ENCODE data around the gene CEP19. TPM values are rescaled to one million over a fixed set of nuclear protein-coding genes. Genes with fewer than 3 reads are reported as not detected.
"Not testable (repeated sequence)": the region's sequence is repeated elsewhere in the genome, so short reads cannot be mapped to it uniquely, and the experiment has no call there.

Gene CEP19
- total RNA-seq, 4 donors from 2014 or later: 0.62 to 4.1 (median 1.4) TPM

DNA sequence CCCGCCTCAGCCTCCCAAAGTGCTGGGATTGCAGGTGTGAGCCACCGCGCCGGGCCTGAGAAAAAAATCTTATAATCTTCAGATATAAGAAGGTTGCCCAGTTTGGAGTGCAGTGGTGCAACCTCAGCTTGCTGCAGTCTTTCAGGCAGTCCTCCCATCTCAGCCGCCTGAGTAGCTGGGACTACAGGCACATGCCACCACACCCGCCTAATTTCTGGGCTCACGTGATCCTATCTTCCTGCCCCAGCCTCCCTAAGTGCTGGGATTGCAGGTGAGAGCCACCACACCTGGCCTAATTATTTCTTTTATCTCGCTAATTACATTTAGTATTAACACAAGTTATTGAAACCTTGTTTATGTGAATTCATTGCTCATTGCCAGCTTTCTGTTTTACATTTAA is 41.2 kb upstream of the CEP19 start:
- in situ Hi-C loops (cut with MboI; ENCODE audit: low sequenced_read_pairs in 4 of 4) (no loop called here), intact Hi-C loops (cut with DNase I; ENCODE audit: low total_unique reads) (no loop called here)
- DNase-seq: no peak
- H3K36me3 ChIP-seq: peaks cover 0 to 5% of the 10 kb centered on the region in 2 donors
- H3K9me3 ChIP-seq: no peaks in the 10 kb centered on the region
- H3K4me1 ChIP-seq: peaks cover 3 to 21% of the 10 kb centered on the region in 2 donors
- TF ChIP-seq CTCF (IDR thresholded peaks at IDR 0.05 in 4 of 5, conservative IDR thresholded peaks at IDR 0.05 in 1 of 5) (no peak), POLR2A (IDR thresholded peaks at IDR 0.05) (no peak)
- H3K27ac ChIP-seq: no peak overlapping the region
- H3K4me3 ChIP-seq: no peak overlapping the region
- ATAC-seq: no peak
- H3K27me3 ChIP-seq: no peaks in the 10 kb centered on the region

DNA sequence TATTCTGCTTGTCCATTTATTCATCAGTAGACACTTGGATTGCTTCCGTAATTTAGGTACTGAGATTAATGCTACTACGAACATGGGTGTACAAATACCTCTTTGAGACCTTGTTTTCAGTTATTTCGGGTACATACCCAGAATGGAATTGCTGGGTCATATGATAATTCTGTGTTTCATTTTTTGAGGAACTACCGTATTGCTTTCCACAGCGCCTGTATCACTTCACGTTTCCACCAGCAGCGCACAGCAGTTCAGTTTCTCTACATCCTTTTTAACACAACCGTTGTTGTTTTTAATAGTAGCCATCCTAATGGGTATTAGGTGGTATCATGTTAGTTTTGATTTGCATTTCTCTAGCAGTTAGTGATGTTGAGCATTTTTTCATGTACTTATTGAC is 37.1 kb upstream of the CEP19 start:
- Histone ChIP-seq H3K9me3 (no peaks in the 10 kb centered on the region), H3K27ac (no peak overlapping the region), H3K4me1 (peaks cover 0 to 9% of the 10 kb centered on the region in 2 donors), H3K4me3 (no peak overlapping the region), H3K27me3 (no peaks in the 10 kb centered on the region), H3K36me3 (no peaks in the 10 kb centered on the region)
- in situ Hi-C loops (cut with MboI; ENCODE audit: low sequenced_read_pairs in 4 of 4): loop anchor here in 1 of 4 donors (10.0 kb wide), 1 partner anchor 46 kb away; no protein-coding TSS in a partner anchor
- ATAC-seq: no peak
- no peak for DNase-seq
- intact Hi-C loops (cut with DNase I; ENCODE audit: low total_unique reads): no loop called here
- no peak for TF ChIP-seq POLR2A (IDR thresholded peaks at IDR 0.05)

DNA sequence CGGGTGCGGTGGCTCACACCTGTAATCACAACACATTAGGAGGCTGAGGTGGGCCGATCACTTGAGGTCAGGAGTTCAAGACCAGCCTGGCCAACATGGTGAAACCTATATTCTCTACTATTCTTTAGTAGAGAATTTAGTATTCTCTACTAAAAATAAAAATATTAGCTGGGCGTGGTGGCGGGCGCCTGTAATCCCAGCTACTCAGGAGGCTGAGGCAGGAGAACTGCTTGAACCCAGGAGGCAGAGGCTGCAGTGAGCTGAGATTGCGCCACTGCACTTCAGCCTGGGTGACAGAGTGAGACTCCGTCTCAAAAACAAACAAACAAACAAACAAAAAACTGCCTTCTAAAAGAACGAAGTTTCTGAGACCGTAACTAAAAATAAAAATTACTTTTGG is 31.5 kb upstream of the CEP19 start:
- not testable (repeated sequence) for H3K9me3 ChIP-seq, DNase-seq, H3K36me3 ChIP-seq, H3K4me3 ChIP-seq, H3K27ac ChIP-seq, H3K27me3 ChIP-seq, ATAC-seq
- intact Hi-C loops (cut with DNase I; ENCODE audit: low total_unique reads): loop anchor here (5.0 kb wide), 1 partner anchor 124 kb away; the partner anchor contains the start of gene SENP5
- in situ Hi-C loops (cut with MboI; ENCODE audit: low sequenced_read_pairs in 4 of 4): loop anchor here in 1 of 4 donors (10.0 kb wide), 1 partner anchor 51 kb away; no protein-coding TSS in a partner anchor
- H3K4me1 ChIP-seq: peaks cover 14 to 20% of the 10 kb centered on the region in 2 donors

DNA sequence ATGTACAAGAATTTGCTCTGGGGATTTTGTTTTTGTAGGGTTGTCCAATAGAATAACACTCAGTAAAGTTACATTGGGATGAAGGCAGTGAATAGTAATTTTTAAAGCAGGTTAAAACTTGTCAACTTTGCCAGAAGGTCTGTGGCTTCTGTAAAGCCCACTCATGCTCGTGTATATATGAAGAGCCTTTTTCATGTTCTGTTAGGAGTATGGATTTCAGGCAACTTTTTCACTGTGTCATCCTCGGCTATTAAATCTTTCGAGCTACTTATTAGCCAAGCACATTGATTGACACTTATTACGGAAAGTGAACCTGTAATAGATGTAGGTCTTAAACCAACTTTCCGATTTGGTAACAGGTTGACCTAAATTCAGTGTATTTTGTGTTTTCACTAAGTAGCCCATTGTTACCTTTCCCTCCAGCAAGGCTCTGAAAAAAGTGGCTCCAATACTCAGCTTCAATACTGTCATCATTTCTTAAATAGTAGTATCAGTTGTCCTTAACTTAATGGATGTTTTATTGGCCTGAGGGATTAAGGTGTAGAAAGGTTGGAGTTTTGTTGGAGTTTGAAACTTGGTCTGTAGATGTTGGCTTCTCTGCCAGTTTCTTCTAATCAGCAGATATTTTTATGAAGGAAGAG is 29.3 kb upstream of the CEP19 start:
- no peak for DNase-seq
- no peaks in the 10 kb centered on the region for H3K36me3 ChIP-seq
- intact Hi-C loops (cut with DNase I; ENCODE audit: low total_unique reads) (loop anchor here (5.0 kb wide), 1 partner anchor 126 kb away; the partner anchor contains the start of gene SENP5), in situ Hi-C loops (cut with MboI; ENCODE audit: low sequenced_read_pairs in 4 of 4) (loop anchor here in 1 of 4 donors (10.0 kb wide), 1 partner anchor 53 kb away; no protein-coding TSS in a partner anchor)
- H3K4me1 ChIP-seq: peaks cover 14 to 20% of the 10 kb centered on the region in 2 donors
- H3K27ac ChIP-seq: peak overlapping the region; percentile 87 to 98 (median 94)
- TF ChIP-seq CTCF (IDR thresholded peaks at IDR 0.05 in 4 of 5, conservative IDR thresholded peaks at IDR 0.05 in 1 of 5): no peak
- no peaks in the 10 kb centered on the region for H3K27me3 ChIP-seq
- no peaks in the 10 kb centered on the region for H3K9me3 ChIP-seq
- H3K4me3 ChIP-seq: peak overlapping the region; percentile 65 to 86 (median 75)
- ATAC-seq: no peak

DNA sequence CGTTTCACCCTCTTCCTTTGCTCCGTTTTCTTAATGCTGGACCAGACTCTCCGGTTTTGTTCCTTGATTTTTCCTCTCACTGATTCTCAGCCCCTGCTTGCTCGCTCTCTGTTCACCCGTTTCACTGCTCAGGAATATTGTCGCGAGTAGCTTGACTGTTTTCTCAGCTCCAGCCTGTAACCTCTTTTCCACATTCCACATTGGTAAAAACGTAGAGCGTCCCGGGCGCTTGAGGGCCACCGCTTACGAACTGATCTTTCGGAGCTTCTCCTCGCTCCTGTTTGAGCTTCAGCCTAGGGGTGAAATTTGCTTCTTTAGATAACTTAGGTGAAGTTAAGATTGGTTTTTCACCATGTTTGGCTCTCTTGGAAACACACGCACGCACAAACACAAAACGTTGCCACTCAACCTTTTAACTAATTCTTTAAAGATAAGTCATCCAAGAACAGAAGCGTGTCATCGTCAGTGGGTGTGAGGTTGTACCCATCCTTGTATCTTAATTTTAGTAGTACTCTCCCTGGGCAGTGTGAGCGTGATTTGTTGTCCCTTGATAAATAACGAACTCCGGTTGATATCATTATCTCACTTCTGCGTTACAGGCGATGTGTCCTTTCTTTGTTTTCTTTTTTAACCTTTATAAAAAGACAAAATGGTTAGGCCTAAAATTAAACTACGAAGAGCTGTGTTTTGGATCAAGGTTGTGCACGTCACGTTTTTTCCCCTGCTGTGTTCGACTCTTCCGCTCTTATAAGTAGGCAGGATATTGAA is 28.6 kb upstream of the CEP19 start:
- TF ChIP-seq CTCF (IDR thresholded peaks at IDR 0.05 in 4 of 5, conservative IDR thresholded peaks at IDR 0.05 in 1 of 5) (no peak), POLR2A (IDR thresholded peaks at IDR 0.05) (no peak)
- H3K36me3 ChIP-seq: no peaks in the 10 kb centered on the region
- peaks cover 14 to 20% of the 10 kb centered on the region in 2 donors for H3K4me1 ChIP-seq
- H3K27me3 ChIP-seq: no peaks in the 10 kb centered on the region
- H3K27ac ChIP-seq: peak overlapping the region; percentile 87 to 98 (median 94)
- intact Hi-C loops (cut with DNase I; ENCODE audit: low total_unique reads) (loop anchor here (5.0 kb wide), 1 partner anchor 127 kb away; the partner anchor contains the start of gene SENP5), in situ Hi-C loops (cut with MboI; ENCODE audit: low sequenced_read_pairs in 4 of 4) (loop anchor here in 1 of 4 donors (10.0 kb wide), 1 partner anchor 54 kb away; no protein-coding TSS in a partner anchor)
- DNase-seq: no peak
- H3K9me3 ChIP-seq: no peaks in the 10 kb centered on the region
- peak overlapping the region; percentile 65 to 86 (median 75) for H3K4me3 ChIP-seq
- ATAC-seq: peak; percentile 52 to 55

Measured in gastrocnemius medialis (tissue), 4 donors.